ENCODE measurements around the gene CD47. TPM values are rescaled to one million over a fixed set of nuclear protein-coding genes. Genes with fewer than 3 reads are reported as not detected.

CD47 gene
- total and polyA plus RNA-seq, 2 of the 13 experiments (the other 11 are each of a cell fraction or from before 2014, with no cell fraction given), result 3.3 to 6.5 TPM

GRCh38 chr3:108088697-108089096 lies 2.1 kb downstream of the CD47 start:
- Histone ChIP-seq H3K27me3 (ENCODE audit: control insufficient read depth in 1 of 2, insufficient read depth in 2 of 2, low read length in 2 of 2) (peaks cover 0 to 11% of the 10 kb centered on the region in 2 experiments; a peak in 2 of 5 replicates), H3K79me2 (ENCODE audit: insufficient read depth, low read length) (no peaks in the 10 kb centered on the region), H2AFZ (ENCODE audit: low read length) (no peak overlapping the region), H3K36me3 (replicated peaks in 1 of 2; ENCODE audit: control insufficient read depth in 1 of 2, insufficient read depth in 2 of 2, low read length in 2 of 2) (no peaks in the 10 kb centered on the region), H3K4me2 (ENCODE audit: low read depth, low read length) (no peak overlapping the region; the same call in 1 of the 2 replicates), H3K9ac (ENCODE audit: insufficient read depth, low read depth, low read length) (no peak overlapping the region), H3K4me3 (replicated peaks in 1 of 3; ENCODE audit: insufficient read depth in 1 of 3, low read depth in 2 of 3, low read length in 3 of 3) (no peak overlapping the region), H3K4me1 (ENCODE audit: insufficient read depth, low read length) (peaks cover 9% of the 10 kb centered on the region), H4K20me1 (ENCODE audit: insufficient read depth, low read length) (no peaks in the 10 kb centered on the region), H3K9me3 (ENCODE audit: low read length) (no peaks in the 10 kb centered on the region), H3K27ac (ENCODE audit: extremely low read length, insufficient read depth, low read length) (no peak overlapping the region)
- FAIRE-seq (no peak), DNase-seq (ENCODE audit: low spot score) (no peak), ATAC-seq (no peak)
- BruUV-seq (replicated peaks), result no TSS peak
- POLR2A ChIA-PET, result no interaction called here
- 46% methylated on average over 2 of the region's 2 CpGs for WGBS (ENCODE audit: low lambda C conversion rate)
- CTCF ChIA-PET (ENCODE audit: low intra/inter-chr PET ratio, low total read pairs), result no interaction called here
- in situ Hi-C loops (cut with HindIII; ENCODE audit: extremely low pct_ligation_motif_present, low pct_unique_long_range_greater_than_20kb), result no loop called here
- intact Hi-C loops (cut with micrococcal nuclease; ENCODE audit: unreplicated experiment), result no loop called here
- TF ChIP-seq CREBL2 (CRISPR knock-in tag; IDR thresholded peaks at IDR 0.05; ENCODE audit: borderline replicate concordance) (no peak), MZF1 (CRISPR knock-in tag; IDR thresholded peaks at IDR 0.05; ENCODE audit: borderline replicate concordance) (no peak), CBX5 (CRISPR knock-in tag; IDR thresholded peaks at IDR 0.05; ENCODE audit: borderline replicate concordance) (no peak), TAF1 (CRISPR knock-in tag; IDR thresholded peaks at IDR 0.05) (no peak), NFKB2 (CRISPR knock-in tag; IDR thresholded peaks at IDR 0.05; ENCODE audit: borderline replicate concordance) (no peak), ZSCAN25 (CRISPR knock-in tag; IDR thresholded peaks at IDR 0.05) (no peak), ZNF639 (CRISPR knock-in tag; conservative IDR thresholded peaks at IDR 0.05) (no peak)

- H3K36me3 ChIP-seq (replicated peaks in 1 of 2; ENCODE audit: control insufficient read depth in 1 of 2, insufficient read depth in 2 of 2, low read length in 2 of 2), result no peaks in the 10 kb centered on the region
- WGBS (ENCODE audit: low lambda C conversion rate), result 95% methylated on average over 4 of the region's 4 CpGs
- no peak overlapping the region for H3K9ac ChIP-seq (ENCODE audit: insufficient read depth, low read depth, low read length)
- ATAC-seq (no peak), FAIRE-seq (no peak), DNase-seq (ENCODE audit: low spot score) (no peak)
- no peaks in the 10 kb centered on the region for H3K79me2 ChIP-seq (ENCODE audit: insufficient read depth, low read length)
- peaks cover 0 to 11% of the 10 kb centered on the region in 2 experiments; a peak in 2 of 5 replicates for H3K27me3 ChIP-seq (ENCODE audit: control insufficient read depth in 1 of 2, insufficient read depth in 2 of 2, low read length in 2 of 2)
- no peak overlapping the region for H3K4me2 ChIP-seq (ENCODE audit: low read depth, low read length)
- H3K4me1 ChIP-seq (ENCODE audit: insufficient read depth, low read length), result peaks cover 9% of the 10 kb centered on the region
- no peaks in the 10 kb centered on the region for H4K20me1 ChIP-seq (ENCODE audit: insufficient read depth, low read length)
- CTCF ChIA-PET (ENCODE audit: low intra/inter-chr PET ratio, low total read pairs), result no interaction called here
- intact Hi-C loops (cut with micrococcal nuclease; ENCODE audit: unreplicated experiment) (no loop called here), in situ Hi-C loops (cut with HindIII; ENCODE audit: extremely low pct_ligation_motif_present, low pct_unique_long_range_greater_than_20kb) (no loop called here)
- BruUV-seq (replicated peaks), result no TSS peak
- no peak overlapping the region for H3K4me3 ChIP-seq (replicated peaks in 1 of 3; ENCODE audit: insufficient read depth in 1 of 3, low read depth in 2 of 3, low read length in 3 of 3)
- no peak overlapping the region for H3K27ac ChIP-seq (ENCODE audit: extremely low read length, insufficient read depth, low read length)
- no peaks in the 10 kb centered on the region for H3K9me3 ChIP-seq (ENCODE audit: low read length)
- POLR2A ChIA-PET, result no interaction called here
- no peak overlapping the region for H2AFZ ChIP-seq (ENCODE audit: low read length)
- TF ChIP-seq ZNF572 (CRISPR knock-in tag; IDR thresholded peaks at IDR 0.05) (no peak), HNF1B (CRISPR knock-in tag; IDR thresholded peaks at IDR 0.05) (no peak), POLR2AphosphoS5 (IDR thresholded peaks at IDR 0.05; ENCODE audit: low read depth, low read length) (no peak), PITX1 (CRISPR knock-in tag; IDR thresholded peaks at IDR 0.05) (no peak), KLF12 (CRISPR knock-in tag; IDR thresholded peaks at IDR 0.05; ENCODE audit: borderline replicate concordance) (no peak), SNAI1 (CRISPR knock-in tag; IDR thresholded peaks at IDR 0.05; ENCODE audit: borderline replicate concordance) (no peak), RNF219 (CRISPR knock-in tag; IDR thresholded peaks at IDR 0.05) (no peak), SAP130 (CRISPR knock-in tag; IDR thresholded peaks at IDR 0.05; ENCODE audit: low read depth) (no peak)
Observed at GRCh38 chr3:108088146-108088545, 2.7 kb downstream of the CD47 start.
